LoVo (cell line): ENCODE data around the gene RAB3A.

Experiments used
- DNase-seq: peaks from one replicate; pipeline ENCODE4 v3.0.0-alpha.2; 2016; ENCODE audit warnings: low spot score

The RAB3A gene, protein sequence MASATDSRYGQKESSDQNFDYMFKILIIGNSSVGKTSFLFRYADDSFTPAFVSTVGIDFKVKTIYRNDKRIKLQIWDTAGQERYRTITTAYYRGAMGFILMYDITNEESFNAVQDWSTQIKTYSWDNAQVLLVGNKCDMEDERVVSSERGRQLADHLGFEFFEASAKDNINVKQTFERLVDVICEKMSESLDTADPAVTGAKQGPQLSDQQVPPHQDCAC

DNA sequence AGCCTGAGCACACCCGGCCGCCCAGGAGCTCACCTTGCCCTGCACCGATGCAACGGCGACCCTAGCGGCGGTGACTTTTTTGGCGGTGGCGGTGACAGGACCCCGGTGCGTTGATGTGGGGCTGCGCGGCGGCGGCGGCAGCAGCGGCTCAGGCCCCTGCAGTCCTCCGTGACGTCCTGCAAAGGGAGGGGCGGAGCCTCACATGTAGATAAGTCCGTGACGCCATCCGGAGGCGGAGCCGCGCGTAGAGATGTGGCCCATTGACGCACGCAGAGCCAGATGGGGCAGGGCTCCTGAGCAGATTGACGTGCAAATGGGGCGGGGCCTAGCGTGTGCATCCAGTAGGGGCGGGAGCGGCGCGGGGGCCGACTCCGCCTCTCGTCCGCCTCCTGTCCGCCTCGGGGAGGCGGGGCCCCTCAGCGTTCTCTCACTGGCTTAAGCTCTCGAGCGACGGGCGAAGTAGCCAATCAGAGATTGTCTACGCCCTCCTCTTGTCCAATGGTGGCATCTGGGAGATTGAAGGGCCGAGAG, at the start of gene RAB3A:
RAB3A (minus strand) TSS at position 180 of the 531 bp plus-strand sequence. CDS start 1,302 bp downstream, outside the sequence.
- peak; percentile 100 for DNase-seq

DNA sequence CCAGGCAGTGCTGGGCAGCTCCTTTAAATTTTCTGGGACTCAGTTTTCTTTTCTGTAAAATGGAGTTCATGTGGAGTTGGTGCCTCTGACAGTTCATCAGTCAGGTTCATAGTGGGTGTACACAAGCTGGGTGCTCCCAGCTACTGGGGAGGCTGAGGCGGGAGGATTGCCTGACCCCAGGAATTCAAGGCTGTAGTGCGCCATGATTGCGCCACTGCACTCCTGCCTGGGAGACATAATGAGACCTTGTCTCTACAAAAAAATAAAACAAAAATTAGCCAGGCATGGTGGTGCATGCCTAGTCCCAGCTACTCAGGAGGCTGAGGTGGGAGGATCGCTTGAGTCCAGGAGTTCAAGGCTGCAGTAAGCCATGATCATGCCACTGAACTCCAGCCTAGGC, 49.3 kb upstream of the RAB3A start:
- DNase-seq = no peak

DNA sequence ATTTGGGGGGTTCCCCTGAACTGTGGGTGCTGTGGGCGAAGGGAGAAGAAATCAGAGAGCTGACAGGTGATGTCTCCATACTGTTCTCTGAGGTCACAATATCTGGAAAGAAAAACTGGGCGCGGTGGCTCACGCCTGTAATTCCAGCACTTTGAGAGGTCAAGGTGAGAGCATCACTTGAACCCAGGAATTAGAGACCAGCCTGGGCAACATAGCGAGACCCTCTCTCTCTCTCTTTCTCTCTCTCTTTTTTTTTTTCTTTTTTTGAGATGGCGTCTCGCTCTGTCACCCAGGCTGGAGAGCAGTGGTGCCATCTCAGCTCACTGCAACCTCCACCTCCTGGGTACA, 48.5 kb upstream of the RAB3A start:
- DNase-seq = no peak

DNA sequence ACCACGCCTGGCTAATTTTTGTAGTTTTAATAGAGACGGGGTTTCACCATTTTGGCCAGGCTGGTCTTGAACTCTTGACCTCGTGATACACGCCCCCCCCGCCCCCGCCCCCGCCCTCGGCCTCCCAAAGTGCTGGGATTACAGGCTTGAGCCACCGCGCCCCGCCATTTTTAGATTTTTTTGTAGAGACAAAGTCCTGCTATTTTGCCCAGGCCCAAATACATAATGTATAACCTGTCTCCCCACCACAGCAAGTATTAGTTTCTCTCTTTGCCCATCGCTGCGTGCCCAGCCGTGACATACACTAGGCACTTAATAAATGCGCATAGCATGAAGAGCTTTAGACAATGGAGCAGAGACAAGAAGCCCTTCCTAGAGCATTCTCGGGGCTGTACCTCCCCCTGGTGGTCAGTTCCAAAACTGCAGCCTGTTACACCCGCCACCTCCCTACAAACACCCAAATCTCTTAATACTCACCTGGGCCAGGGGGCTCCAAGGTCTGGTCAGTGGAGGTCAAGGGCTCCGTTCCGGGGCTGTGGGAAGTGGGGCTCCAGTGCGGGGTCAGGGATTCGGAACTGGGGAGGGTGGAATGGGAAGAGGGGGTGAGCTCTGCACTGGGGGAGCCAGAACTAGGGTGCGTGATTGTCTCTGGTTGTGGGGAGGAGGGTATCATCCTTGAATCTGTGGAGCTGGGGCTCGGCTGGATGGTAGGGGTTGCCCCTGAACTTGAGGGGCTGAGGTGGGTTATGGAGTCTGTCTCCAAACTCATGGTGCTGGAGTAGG, 47.9 kb upstream of the RAB3A start:
- DNase-seq = peak; percentile 55

DNA sequence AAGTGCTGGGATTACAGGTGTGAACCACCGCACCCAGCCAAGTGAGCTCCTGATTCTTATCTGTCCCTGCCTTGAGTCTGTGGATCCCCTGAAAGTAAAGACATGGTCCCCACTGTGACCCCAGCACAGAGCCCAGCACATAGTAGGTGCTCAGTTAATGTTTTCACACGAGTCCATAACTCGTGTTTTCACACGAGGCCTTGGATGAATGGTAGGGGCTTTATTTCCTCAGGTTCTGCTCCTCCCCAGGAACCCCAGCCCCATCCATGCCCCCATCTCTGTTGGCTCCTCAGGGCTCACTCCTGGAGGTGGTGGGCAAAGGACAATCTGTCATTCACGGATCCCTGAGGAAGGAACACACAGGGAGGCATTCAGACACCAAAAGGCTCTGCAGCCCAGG, 46.0 kb upstream of the RAB3A start:
- DNase-seq = no peak

DNA sequence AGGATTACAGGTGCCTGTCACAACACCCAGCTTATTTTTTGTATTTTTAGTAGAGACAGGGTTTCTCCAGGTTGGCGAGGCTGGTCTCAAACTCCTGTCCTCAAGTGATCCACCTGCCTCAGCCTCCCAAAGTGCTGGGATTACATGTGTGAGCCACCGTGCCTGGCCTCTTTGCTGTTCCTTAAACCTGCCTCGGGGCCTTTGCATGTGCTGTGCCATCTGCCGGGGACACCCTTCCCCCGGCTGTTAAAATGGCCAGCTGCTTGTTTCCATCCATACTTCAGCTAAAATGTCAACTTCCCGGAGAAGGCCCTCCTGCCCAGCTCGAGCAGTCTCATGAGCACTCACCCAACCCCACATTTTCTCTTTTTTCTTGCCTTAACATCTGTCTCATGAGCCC, 41.5 kb upstream of the RAB3A start:
- DNase-seq = no peak

DNA sequence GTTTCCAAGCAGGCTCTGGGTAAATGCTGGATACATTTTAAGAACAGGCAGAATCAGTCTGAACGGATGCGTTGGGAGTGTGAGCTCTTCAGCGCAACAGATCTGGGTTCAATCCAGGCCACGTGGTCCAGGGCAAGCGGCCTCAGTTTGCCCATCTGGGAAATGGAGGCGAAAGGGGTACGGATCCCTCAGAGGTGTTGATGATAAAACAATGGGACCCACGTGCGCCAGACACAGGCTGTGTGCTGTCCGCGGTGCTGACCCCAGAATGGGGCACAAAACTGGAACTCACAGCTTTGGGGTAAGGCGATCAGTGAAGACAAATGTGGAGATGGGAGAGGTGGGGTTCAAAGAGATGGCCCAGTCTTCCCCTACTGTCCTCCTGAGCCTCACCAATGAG, 35.5 kb upstream of the RAB3A start:
- no peak for DNase-seq

DNA sequence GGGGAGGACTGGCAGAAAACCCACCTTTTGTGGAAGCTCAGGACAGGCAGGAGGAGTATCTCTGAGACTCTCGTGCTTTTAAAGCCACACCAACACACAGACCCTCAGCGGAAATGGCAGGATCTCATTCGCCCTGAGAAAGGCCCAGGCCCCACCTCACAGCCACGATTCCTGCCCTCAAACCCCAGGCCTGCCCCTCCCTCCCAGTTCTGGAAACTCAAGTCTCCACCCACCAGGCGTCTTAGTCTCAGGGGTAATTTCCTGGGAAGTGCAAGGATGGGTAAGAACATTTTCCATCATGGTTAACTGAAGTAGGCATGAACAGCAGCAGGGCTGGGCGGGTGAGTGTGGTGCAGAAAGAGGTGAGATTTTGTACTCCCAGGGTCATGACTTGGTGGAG, 30.4 kb upstream of the RAB3A start:
- no peak for DNase-seq

DNA sequence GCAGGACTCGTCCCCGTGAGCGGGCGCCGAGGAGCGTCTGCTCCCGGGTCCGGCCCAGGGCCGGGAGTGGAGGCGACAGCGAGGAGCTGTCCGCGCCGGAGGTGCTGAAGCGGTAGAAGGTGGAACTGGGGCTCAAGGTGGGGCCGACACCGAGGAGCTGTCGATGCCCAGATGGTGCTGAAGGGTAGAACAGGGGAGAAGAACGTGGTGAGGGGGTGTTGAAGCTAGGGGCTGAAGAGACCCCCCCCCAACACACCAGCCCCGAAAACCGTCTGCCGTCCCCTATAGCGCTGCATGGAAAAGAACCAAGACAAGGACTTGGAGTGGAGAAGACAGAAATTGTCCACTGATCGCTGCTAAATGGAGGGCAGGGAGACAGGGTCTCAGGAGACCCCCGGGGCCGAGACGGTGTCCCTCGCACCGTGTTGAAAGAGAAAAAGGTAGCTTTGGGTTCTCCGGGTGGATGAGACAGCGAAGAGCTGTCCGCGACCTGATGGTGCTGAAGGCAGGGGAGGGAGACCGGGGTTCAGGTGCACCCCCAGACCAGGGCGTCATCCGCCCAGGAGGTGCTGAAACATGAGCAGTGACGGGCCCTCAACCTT, 29.5 kb upstream of the RAB3A start:
- DNase-seq = peak; percentile 60

DNA sequence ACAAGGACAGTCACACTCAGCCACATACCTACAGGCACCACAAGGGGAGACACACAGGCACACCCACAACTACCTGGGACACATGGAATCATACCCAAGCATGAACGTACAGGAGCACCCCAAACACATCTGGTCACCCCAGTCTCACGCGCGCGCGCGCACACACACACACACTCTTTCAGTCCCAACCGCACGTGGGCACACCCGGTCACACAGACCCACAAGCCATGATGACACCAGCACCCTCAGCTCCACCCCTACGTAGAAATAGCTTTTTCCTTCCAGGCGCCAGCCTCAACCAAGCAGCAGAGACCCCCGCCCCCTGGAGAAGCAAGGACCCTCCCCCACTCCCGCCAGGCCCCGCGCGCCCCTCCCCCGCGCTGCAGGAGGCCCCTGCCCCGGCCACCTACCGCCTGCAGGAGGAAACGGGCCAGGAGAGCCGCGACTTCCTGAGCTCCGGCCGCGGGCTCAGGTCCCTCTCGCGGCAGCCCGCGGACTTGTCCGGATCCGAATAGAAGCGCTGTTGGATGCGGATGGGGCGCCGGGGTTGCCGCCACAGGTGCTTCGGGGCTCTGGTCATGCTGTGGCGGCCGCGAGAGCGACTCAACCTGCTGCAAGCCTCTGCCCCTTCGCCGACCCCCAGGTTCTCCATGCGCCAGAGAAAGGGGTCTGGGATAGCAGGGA, 28.8 kb upstream of the RAB3A start:
- DNase-seq = no peak

DNA sequence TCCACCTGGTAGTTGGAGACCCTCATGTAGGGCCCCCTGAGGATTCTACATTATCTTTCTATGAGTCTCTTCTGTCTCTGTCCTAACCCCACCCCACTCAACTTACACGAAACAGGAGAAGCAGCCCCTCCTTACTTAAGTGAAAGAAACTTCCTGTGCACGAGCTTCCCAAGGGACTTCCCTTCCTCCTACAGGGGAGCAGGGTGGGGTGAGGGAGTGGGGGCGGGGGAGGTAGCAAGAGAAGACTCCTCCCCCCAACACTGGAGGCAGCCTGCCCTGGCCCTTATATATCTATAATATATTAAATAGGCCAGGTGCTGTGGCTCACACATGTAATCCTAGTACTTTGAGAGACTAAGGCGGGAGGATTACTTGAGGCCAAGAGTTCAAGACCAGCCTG, 27.9 kb upstream of the RAB3A start:
- DNase-seq = no peak

DNA sequence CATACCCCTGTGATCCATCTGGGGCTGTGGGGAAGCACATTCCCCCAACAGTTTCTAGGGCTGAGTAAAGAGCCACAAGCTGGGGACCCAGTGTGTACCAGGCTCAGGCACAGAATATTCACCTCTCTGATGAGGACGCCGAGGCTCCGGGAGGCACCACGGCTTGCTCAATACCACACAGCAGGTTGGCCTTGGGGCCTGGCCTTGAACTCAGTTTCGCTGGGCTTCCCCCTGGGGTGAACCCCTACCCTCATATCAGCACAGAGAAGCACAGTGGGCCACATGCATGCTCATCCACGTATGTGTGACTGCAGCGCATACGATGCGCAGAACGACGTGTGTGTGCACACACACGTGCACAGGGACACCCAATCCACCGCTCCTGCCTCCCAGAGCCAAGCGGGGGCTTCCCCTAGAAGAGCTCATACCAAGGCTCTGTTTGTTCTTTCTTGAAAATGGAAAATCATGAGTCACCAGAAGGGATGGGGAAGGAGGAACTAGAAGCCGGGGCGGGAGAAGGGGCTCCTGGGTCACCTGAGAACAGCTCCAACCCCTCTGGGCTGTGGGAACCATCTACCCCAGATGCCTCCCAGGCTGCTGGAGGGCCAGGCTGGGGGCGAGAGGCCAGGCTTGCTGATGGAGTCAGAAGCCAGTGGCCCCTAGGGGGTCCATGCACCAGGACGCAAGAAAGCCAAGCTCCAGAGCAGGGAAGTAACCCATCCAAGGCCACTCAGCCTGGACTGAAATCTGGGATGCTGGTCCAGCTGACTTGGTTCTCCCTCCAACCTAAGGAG, 27.3 kb upstream of the RAB3A start:
- no peak for DNase-seq

DNA sequence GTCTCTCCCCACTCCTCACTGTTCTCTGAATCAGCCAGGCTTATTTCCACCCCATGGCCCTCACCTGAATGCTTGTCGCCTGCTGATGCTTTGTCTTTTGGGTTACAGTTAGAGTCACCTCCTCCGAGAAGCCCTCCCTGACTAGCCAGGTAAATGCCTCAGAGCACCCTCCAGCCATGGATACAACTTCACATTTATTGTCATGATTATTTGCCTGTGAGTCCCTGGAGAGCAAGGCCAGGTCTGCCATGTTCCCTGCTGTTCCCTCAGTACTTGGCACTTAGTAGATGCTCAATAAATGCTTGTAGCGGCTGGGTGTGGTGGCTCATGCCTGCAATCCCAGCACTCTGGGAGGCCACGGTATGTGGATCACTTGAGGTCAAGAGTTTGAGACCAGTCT, 26.1 kb upstream of the RAB3A start:
- no peak for DNase-seq

DNA sequence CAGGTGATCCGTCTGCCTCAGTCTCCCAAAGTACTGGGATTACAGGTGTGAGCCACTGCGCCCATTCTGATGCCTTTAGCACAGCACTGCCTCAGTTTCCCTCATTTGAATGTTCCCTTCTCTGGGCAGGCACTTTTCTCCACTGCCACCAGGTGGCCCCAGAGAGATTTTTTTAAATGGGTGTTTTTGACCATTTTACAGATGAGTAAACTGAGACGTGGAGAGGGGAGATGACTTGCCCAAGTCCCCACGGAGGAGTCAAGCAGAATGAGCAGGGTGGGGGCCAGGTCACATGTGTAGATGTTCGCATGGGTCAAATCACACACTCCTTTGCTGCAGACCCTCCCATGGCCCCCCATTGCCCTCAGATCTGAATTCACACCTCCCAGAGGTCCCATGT, 25.6 kb upstream of the RAB3A start:
- no peak for DNase-seq

DNA sequence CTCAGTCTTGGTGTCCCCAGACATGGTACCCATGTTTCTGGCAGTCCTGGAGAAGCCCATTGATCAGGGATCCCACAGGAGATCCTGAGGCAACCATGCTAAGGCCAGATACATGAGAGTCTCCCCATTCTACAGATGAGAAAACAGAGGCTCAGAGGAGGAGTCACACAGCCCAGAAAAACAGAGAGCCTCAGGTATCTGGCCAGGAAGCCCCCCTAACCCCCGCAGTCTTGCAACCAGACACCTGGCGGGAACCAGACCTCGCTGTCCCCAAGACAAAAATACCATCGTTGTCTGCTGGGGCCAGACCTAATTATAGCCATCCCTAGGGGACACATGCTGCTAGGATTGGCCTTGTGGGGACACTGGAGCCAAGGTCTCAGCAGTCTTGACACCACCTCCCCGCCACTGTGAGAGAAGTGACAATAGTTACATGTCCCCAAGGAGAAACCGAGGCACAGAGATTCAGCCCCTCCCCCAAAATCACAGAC, 24.0 kb upstream of the RAB3A start:
- no peak for DNase-seq

DNA sequence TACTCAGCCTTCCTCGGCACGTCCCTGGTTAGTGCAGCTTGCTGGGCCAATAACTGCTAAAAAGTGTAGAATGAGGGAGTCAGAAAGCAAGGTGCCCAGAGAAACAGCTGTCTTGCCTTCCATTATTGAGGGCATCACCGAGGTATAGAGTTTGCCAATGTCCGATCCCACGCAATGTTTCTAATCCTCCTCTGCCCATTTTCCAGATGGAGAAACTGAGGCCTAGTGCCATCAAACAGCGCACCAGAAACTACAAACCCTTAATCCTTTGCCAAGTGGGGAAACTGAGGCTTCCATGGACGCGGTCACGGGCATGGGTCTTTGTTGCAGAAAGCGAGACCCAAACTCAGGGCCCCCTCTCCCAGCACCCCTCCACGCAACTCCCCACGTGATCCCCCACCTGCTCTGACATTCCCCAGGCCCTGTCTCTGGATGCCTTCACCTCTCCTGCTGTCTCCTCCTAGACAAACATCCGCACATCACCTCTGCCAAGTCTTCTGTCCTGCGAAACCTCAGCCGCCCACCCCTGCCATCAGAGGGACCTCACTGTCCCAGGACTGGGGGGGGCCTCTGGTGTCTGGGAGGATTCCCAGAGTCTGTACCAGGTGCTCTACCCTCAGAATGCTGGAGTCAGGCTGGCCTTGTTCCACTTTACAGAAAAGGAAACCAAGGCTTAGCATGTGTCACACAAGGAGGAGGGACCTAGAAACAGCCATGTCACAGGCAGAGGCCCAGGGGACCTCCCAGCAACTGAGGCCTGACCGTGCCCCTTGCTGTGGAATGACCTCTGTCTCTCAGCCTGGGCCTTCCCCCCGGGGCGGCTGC, 23.3 kb upstream of the RAB3A start:
- DNase-seq = no peak

DNA sequence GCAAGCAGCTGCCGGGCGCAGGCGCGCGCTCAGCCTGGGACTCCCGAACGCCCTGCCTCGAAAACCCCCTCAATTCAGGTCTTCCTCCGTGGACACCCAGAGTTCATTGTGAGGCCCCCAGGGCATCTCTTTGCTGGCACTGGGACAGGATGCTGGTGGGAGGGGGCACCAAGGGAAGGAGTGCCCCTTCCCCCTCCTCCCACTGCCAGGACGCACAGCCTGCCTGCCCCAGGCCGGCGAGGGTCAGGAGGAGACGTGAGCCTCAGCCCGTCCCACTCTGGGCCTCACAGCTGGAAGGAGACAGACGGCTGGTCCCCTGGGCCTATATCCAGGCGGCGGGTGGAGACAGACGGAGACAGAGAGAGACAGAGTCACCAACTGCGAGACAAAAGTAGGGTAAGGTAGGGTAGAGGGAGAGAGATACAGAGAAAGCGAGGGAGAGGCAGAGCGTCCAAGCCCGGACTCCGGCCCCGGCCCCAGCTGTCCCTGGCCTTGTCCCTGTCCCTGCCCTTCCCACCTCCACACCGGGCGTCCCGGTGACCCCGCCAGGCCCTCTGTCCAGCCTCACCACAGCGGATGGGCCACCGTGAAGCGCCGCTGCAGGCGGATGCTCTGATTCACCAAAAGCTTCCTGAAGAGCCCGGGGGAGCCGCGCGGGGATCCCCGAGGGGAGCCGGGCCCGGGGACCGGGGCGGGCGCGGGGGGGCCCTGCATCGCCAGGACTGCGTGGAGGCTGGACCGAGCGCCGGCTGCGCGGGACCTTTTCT, 22.0 kb upstream of the RAB3A start, which contains the start of gene PDE4C:
PDE4C (minus strand) TSS at position 737 of the 767 bp plus-strand sequence; CDS start at position 714, 23 bp downstream.
- DNase-seq = no peak

DNA sequence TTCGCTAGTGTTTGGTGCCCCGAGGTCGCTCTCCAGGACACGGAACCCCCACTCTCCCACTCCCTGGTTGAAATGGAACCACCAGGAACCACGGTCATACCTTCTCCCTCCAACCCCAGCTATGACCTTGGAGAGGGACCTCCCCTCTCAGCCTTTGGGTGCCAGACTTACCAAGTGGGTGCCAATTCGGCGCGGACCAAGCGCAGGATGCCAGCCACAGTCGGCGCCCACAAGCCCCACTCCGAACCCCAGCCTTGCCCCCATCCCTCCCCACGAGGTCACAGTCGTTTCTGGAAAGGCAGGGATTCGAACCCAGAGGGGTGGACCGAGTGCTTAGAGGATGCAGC, 21.5 kb upstream of the RAB3A start:
- no peak for DNase-seq

DNA sequence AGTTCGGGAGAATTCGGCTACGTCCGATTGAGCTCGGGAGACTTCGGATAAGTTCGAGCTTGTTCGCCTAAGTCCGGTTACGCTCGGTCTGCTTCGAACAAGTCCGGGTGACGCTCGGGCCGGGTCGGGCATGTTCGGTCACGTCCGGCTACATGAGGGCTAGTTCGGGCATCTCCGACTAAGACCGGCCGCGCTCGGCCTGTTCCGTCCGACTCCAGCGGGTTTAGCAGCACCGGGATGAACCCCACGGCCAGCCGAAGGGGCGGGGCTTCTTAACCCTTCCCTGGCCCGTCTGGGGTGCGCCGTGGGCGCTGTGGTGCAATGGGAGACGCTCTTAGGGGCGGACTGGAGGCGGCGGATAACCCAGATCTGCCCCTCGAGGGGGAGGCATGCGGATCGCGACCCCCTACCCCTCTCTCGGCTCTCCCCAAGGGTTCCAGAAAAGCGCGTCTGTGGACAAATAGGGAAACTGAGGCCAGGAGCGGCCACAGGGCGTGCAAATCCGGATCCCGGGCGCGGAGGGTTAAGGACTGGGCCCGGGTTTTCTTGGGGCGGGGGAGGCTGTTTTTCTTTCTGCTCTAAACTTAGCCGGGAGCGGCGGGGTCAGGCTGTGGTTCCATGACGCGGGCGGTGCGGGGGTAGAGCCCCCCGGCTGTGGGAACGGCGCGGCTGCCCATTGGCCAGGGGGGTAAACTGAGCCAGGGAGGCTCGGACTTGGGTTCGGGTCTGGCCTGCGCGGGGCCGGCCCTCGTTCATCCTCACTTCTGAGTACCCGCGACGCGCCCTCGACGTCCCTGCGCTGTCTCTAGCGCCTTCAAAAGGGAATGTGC, 20.9 kb upstream of the RAB3A start:
- peak; percentile 97 for DNase-seq
